ENCODE results near the gene IFT172. TPM values are rescaled to one million over a fixed set of nuclear protein-coding genes. Genes with fewer than 3 reads are reported as not detected.

IFT172 gene
- total RNA-seq, 2 donors from 2014 or later: 14.3 to 41.2 TPM

DNA sequence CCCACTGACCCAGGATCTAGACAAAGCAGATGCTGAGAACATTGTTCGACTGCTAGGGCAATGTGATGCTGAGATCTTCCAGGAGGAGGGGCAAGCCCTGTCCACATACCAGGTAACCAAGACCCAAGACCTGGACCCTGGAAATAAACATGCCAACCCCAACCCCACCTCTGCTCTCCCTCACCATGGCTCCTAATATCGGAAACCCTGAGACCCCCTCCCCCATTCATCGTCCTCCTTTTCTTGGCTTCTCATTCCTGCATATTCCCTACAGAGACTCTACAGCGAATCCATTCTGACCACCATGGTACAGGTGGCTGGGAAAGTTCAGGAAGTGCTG lies 7.7 kb upstream of the IFT172 start:
- no peaks in the 10 kb centered on the region for H3K27me3 ChIP-seq
- H3K27ac ChIP-seq: peak overlapping the region in 2 of 4 donors; percentile 65 to 77
- no peaks in the 10 kb centered on the region for H3K36me3 ChIP-seq (replicated peaks in 1 of 2; ENCODE audit: insufficient read depth in 1 of 2, low read depth in 2 of 2)
- TF ChIP-seq, protein P1, sequence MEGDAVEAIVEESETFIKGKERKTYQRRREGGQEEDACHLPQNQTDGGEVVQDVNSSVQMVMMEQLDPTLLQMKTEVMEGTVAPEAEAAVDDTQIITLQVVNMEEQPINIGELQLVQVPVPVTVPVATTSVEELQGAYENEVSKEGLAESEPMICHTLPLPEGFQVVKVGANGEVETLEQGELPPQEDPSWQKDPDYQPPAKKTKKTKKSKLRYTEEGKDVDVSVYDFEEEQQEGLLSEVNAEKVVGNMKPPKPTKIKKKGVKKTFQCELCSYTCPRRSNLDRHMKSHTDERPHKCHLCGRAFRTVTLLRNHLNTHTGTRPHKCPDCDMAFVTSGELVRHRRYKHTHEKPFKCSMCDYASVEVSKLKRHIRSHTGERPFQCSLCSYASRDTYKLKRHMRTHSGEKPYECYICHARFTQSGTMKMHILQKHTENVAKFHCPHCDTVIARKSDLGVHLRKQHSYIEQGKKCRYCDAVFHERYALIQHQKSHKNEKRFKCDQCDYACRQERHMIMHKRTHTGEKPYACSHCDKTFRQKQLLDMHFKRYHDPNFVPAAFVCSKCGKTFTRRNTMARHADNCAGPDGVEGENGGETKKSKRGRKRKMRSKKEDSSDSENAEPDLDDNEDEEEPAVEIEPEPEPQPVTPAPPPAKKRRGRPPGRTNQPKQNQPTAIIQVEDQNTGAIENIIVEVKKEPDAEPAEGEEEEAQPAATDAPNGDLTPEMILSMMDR (IDR thresholded peaks at IDR 0.05): no peak
- TF ChIP-seq POLR2A (IDR thresholded peaks at IDR 0.05): no peak
- no peak overlapping the region for H3K4me3 ChIP-seq
- DNase-seq (no peak), ATAC-seq (no peak)
- intact Hi-C loops (cut with DNase I): no loop called here
- H3K9me3 ChIP-seq: no peaks in the 10 kb centered on the region
- 87 to 88% methylated on average over 4 of the region's 4 CpGs for WGBS, 2 donors
- peaks cover 35% of the 10 kb centered on the region for H3K4me1 ChIP-seq

DNA sequence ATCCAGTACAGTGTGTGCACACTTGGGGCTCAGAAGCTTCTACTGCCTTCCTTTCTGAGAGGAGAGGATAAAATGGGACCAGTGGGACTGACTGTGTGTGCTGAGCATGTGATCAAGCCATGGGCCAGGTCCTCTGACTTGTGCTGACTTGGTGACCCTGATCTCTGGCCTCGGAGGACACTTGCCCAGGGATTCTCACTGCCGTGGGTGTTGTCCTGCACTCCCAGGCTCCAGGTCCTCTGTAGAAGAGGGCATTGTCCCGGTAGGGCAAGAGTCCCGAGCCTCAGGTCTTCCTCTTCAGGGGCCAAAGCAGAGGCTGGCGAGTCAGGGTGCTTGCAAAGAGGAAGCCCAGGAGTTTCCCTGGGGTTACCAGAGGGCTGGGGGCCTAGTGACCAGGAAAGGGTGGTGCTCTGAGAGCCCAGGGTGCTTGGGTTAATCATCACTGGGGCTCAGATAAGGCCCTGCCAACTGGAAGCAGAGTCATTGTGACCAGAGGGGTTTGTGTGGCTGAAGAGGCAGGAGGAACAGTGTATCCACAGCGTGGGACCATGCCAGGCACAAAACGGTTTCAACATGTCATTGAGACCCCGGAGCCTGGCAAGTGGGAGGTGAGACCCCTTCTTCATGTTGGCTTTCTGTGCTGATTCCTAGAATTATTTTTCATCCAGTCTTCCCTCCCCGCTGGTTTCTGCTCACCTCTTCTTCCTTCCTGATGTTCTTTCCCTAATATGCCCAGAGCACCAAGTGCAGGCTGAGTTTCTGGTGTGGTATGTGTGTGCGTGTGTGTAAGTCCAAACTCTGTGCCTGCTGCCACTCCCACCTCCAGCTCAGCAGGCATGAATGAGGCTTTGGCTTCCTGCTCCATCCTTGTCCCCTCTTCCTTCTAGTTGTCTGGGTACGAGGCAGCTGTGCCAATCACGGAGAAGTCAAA lies 7.1 kb upstream of the IFT172 start, which contains the start of gene GCKR:
Gene GCKR, plus strand, starts transcription at position 483 of the 931 bp plus-strand sequence. Its CDS starts 66 bp downstream, at position 549.
- WGBS, 2 donors: 14 to 31% methylated on average over 8 to 12 of the region's 12 CpGs
- Histone ChIP-seq H3K27me3 (no peaks in the 10 kb centered on the region), H3K4me1 (peaks cover 35% of the 10 kb centered on the region), H3K9me3 (no peaks in the 10 kb centered on the region), H3K27ac (peak within 1 kb of the TSS in 3 of 4 donors; percentile 31 to 77 (median 65)), H3K36me3 (replicated peaks in 1 of 2; ENCODE audit: insufficient read depth in 1 of 2, low read depth in 2 of 2) (no peaks in the 10 kb centered on the region), H3K4me3 (no peak within 1 kb of the TSS)
- ATAC-seq: peak; percentile 70
- intact Hi-C loops (cut with DNase I): no loop called here
- peak in 2 of 3 donors; percentile 28 to 48 for TF ChIP-seq POLR2A (IDR thresholded peaks at IDR 0.05)
- TF ChIP-seq, protein P1 (IDR thresholded peaks at IDR 0.05): no peak
- peak; percentile 50 to 74 (median 69) for DNase-seq

- ATAC-seq (no peak), DNase-seq (no peak)
- Histone ChIP-seq H3K27me3 (no peaks in the 10 kb centered on the region), H3K4me1 (peaks cover 35% of the 10 kb centered on the region), H3K4me3 (no peak overlapping the region), H3K9me3 (no peaks in the 10 kb centered on the region), H3K27ac (peak overlapping the region in 2 of 4 donors; percentile 65 to 77), H3K36me3 (replicated peaks in 1 of 2; ENCODE audit: insufficient read depth in 1 of 2, low read depth in 2 of 2) (no peaks in the 10 kb centered on the region)
- 60 to 73% methylated on average over 4 of the region's 4 CpGs for WGBS, 2 donors
- intact Hi-C loops (cut with DNase I): no loop called here
- TF ChIP-seq, protein P1 (IDR thresholded peaks at IDR 0.05): no peak
- TF ChIP-seq POLR2A (IDR thresholded peaks at IDR 0.05): no peak
Observed at GRCh38 chr2:27495840-27496356, 6.4 kb upstream of the IFT172 start.

DNA sequence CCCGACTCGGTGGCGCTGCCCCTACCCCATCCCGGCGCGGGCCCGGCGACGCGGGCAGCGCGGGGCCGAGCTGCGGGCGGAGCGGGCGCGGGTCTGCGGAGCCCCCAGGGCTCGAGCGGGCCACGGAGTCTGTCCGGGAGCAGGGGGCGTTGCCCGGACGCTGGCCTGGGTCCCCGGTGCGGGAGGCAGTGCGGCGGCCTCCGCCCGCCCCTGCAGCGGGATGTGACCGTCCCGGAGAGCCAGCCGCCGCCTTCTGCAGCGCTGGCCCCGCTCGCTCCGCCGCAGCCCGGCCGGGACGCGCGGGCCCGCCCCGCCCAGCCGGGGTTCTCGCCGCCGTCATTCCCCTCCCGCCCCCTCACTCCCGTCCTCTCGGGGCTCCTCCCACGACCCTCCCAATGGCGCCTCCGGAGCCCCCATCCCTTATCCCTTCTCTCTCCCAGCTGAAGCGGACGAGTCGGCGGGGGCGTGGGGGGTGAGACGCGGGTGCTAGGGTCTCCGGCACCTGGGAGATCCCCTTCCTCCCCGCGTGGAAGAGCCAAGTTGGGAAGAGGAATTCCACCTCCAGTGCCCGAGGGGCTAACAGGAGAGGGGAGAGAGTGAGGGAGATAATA lies 5.5 kb upstream of the IFT172 start, which contains the start of gene FNDC4:
Gene FNDC4, minus strand, starts transcription at position 257 of the 611 bp plus-strand sequence. CDS start 521 bp downstream, outside the sequence.
- peak; percentile 52 for ATAC-seq
- Histone ChIP-seq H3K27ac (peak within 1 kb of the TSS; percentile 44 to 77 (median 66)), H3K9me3 (no peaks in the 10 kb centered on the region), H3K36me3 (replicated peaks in 1 of 2; ENCODE audit: insufficient read depth in 1 of 2, low read depth in 2 of 2) (no peaks in the 10 kb centered on the region), H3K27me3 (no peaks in the 10 kb centered on the region), H3K4me1 (peaks cover 39% of the 10 kb centered on the region), H3K4me3 (peak within 1 kb of the TSS in 1 of 2 donors; percentile 4)
- intact Hi-C loops (cut with DNase I): no loop called here
- peak in 3 of 4 donors; percentile 25 to 35 (median 29) for DNase-seq
- WGBS, 2 donors: 2 to 4% methylated on average over 11 to 49 of the region's 70 CpGs
- TF ChIP-seq POLR2A (IDR thresholded peaks at IDR 0.05): peak in 1 of 3 donors; percentile 35
- TF ChIP-seq, protein P1 (IDR thresholded peaks at IDR 0.05): no peak

All from body of pancreas (tissue), 4 donors.